OCI-LY1 (cell line): ENCODE results near the gene ARHGEF12.

Experiments
- CTCF ChIP-seq: fragments of 200-600 bp; sonication (generic), shearing (Covaris generic); IDR thresholded peaks from 2 replicates; pipeline ENCODE4 v1.5.1; 2017; ENCODE audit warnings: mild to moderate bottlenecking, antibody characterized with exemption, low read length, moderate library complexity, mixed read lengths
- EZH2 ChIP-seq: fragments of 200-600 bp; sonication (generic), shearing (Covaris generic); IDR thresholded peaks from 2 replicates; pipeline ENCODE4 v1.8.0; 2017; ENCODE audit warnings: borderline replicate concordance, mixed run types, mild to moderate bottlenecking, antibody characterized with exemption, low read length, moderate library complexity, mixed read lengths

GRCh38 chr11:120314861-120315260 lies 21.4 kb upstream of the ARHGEF12 start:
- TF ChIP-seq CTCF (no peak), EZH2 (no peak)
